Measurements from ENCODE around the gene ZBTB47.

The ZBTB47 gene

DNA sequence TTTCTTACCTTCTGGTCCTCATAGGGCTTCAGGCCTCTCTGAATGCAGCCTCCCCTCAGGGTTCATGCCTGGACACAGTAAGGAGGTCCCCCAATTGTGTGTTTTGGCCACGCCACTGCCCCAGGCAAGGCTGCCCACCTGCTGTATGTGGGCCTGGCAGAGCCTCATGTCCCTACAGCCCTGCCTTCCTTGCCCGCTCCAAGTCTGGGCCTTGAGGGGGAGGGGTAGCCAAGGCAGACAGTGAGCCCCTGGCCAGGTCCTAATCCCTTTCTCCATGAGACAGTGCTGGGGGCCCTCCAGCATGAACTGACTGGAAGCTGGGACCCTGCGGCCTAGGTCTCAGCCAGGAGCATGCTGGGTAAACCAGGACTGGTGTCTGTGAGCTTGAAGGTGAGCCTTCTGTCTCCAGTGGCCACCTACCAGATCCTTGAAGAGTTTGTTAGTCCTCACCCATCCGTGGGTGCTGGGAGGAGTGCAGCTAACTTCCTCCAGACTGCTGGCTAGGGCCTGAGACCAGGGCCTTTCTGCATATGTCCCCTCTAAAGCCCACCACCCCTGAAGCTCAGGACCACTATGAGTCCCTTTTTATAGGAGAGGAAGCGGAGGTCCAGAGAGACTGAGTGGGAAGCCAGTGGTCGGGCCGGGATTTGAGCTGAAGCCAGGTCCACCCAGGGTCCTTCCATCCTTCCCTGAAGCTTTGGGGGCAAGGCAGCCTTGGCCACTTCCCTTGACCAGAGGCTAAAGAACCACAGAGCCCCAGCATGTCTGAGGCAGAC lies 8.7 kb downstream of the ZBTB47 start:
- in situ Hi-C loops (cut with HindIII; ENCODE audit: low pct_ligation_motif_present, low pct_unique_long_range_greater_than_20kb, low sequenced_read_pairs): no loop called here
- no peak for DNase-seq

DNA sequence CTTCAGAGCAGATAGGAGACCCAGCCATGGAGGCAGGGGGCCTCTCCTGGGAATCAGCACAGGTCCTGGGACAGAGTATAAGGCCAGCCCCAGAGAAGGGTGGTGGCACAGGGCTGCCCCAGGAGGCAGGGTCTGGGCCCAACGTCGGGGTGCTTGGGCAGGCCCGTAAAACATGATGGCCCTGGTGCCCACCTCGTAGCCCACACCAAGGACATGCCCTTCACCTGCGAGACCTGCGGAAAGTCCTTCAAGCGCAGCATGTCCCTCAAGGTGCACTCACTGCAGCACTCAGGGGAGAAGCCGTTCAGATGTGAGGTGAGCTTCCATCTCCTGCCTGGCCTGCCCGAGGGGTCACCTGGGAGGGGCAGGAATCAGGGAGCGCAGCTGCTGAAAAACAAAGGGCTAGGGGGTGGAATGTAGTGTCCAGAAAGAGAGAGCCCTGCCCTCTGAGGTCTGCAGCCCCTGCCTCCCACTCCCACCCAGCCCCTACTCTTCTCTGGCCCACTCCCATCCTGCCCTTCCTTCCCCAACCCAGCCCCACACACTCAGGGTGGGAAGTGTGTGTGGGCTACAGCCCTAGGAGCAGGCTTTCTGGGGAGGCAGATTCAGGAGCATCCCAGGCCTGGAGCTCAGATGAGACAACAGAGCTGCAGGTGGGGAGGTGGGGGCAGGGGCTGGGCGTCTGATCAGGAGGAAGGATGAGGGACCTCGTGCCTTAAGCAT lies 9.5 kb downstream of the ZBTB47 start:
- DNase-seq: no peak
- in situ Hi-C loops (cut with HindIII; ENCODE audit: low pct_ligation_motif_present, low pct_unique_long_range_greater_than_20kb, low sequenced_read_pairs): no loop called here

DNA sequence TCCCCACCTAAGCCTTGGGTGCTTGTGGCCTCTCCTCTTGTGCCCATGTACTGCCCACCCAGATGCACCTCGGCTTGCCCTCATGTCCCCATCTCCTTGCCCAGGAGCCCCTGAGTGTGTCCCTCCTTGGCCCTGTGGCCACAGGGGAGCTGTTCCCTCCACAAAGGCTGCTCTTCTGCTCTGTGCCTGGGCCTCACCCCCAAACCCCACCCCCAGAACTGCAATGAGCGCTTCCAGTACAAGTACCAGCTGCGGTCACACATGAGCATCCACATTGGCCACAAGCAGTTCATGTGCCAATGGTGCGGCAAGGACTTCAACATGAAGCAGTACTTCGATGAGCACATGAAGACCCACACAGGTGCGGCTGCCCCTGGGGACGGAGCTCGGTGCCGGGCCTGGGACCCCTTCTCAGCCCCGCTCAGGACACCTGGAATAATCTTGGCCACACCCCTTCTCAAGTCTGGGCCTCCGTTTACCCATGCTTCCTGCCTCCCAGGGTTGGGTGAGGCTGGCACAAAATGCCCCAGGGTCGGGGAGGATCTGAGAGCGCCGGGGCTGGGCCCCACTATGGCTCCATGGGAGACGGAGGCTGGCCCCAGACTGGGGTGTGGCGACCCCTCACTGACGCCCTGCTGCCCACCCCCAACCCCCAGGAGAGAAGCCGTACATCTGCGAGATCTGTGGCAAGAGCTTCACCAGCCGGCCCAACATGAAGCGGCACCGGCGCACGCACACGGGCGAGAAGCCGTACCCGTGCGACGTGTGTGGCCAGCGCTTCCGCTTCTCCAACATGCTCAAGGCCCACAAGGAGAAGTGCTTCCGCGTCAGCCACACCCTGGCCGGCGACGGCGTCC lies 10.3 kb downstream of the ZBTB47 start:
- DNase-seq: no peak
- in situ Hi-C loops (cut with HindIII; ENCODE audit: low pct_ligation_motif_present, low pct_unique_long_range_greater_than_20kb, low sequenced_read_pairs): no loop called here

DNA sequence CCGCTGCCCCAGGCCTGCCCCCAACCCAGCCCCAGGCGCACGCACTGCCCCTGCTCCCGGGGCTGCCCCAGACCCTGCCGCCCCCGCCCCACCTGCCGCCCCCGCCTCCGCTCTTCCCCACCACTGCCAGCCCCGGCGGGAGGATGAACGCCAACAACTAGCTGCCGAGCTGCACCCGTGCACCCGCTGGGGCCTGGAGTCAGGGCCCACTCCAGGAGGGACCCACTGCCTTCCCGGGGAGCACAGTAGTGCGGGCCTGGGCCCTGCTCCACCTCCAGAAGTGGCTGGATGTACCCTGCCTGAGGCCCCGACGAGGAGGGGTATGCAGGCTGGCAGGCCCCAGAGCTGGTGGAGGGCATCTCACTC lies 10.9 kb downstream of the ZBTB47 start:
- in situ Hi-C loops (cut with HindIII; ENCODE audit: low pct_ligation_motif_present, low pct_unique_long_range_greater_than_20kb, low sequenced_read_pairs): no loop called here
- no peak for DNase-seq

DNA sequence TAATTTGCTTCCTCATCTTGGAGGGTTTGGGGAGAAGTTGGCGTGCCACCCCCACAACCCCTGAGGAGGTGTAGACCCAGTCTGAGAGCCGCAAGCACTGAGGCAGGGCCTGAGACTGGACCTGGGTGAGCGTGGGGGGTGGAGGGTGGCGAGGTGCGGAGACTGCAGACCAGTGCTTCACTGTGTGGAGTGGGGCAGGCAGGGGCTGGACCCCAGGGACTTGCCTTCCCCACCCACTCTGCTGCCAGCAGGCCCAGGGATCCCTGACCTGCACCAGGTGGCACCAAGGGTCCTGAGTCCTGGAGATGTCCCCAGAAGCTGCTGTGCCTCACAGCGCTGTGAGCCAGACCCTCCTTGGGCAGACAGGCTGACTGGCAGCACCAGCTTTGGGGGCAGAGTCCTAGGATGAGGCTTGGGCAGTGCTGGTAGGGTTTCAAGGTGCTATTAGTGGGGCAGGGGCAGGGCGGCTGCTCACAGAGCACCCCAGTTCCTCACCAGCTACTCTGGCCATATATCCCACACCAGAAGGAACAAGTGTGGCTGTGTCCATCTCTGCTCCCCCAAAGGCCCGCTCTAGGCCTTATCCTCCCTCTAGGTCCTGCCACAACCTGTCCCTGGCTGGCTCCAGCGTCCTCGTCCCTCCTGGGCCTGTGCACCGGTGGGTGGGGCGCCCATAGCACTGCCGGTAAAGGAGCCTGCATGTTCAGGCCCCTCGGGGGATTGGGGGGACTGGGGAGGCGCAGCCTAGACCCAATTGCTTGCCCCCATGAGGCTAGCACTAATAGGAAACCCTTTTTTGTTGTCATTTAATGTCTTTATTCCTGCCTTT lies 11.8 kb downstream of the ZBTB47 start:
- in situ Hi-C loops (cut with HindIII; ENCODE audit: low pct_ligation_motif_present, low pct_unique_long_range_greater_than_20kb, low sequenced_read_pairs): no loop called here

DNA sequence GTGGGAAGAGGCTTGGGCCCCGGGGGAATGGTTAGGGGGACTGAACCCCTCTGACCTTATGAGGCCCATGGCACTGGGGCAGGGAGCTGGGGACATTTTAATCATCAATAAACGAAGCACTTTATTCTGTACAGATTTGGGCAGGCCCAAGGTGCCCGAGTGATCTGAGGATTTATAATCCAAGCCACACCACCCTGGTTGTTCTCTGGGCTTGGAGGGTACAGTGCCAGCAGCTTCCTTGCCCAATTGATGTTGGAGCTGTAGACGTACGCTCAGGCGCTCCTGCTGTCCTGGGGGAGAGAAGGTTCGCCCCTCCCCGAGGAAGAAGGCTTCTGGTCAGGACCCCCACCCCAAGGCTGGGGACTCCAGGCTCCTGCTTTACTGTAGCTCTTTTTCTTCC lies 12.5 kb downstream of the ZBTB47 start:
- in situ Hi-C loops (cut with HindIII; ENCODE audit: low pct_ligation_motif_present, low pct_unique_long_range_greater_than_20kb, low sequenced_read_pairs): no loop called here
- no peak for DNase-seq

More for the DNA sequence above, 11.8 kb downstream of the ZBTB47 start:
- no peak for DNase-seq

DNA sequence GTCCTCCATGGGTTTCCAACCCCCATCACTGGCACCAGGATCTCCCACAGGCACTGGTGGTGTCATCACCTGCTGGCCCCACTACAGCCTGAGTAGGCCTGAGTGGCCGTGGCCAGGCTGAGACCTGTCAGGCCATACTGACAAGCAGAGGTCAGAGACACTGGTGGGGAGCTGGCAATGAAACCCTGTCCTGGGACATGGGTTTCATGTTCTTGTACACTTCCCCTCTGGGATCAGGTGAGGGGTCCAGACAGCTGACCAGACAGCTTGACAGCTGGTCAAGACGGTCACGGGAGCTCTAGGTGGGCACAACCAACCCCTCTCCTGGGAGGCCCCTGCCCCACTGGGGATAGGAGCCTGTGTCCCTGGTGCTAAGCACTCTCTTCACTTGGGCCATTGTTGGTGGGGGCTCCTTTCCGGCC lies 13.1 kb downstream of the ZBTB47 start:
- in situ Hi-C loops (cut with HindIII; ENCODE audit: low pct_ligation_motif_present, low pct_unique_long_range_greater_than_20kb, low sequenced_read_pairs): no loop called here
- no peak for DNase-seq

DNA sequence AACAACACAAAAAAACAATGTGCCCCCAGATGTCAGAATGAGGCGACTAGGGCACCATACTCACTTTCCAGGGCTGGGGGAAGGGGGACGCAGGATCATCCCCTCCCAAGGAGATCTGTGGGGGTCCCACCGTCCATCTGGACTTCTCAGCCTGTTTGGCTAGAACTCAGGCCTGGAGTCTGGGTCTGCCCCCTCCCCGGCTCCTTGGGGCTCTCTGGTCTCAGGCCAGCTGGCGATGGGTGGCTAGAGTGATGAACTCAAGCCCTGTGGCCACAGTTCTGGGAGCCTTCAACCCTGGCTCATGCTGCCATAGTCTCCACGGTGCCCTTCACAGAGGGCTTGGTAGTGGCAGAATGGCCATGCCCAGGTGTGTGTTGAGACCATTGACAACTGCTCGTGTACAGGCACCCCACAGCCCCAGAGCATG lies 13.6 kb downstream of the ZBTB47 start:
- DNase-seq: no peak
- in situ Hi-C loops (cut with HindIII; ENCODE audit: low pct_ligation_motif_present, low pct_unique_long_range_greater_than_20kb, low sequenced_read_pairs): no loop called here

DNA sequence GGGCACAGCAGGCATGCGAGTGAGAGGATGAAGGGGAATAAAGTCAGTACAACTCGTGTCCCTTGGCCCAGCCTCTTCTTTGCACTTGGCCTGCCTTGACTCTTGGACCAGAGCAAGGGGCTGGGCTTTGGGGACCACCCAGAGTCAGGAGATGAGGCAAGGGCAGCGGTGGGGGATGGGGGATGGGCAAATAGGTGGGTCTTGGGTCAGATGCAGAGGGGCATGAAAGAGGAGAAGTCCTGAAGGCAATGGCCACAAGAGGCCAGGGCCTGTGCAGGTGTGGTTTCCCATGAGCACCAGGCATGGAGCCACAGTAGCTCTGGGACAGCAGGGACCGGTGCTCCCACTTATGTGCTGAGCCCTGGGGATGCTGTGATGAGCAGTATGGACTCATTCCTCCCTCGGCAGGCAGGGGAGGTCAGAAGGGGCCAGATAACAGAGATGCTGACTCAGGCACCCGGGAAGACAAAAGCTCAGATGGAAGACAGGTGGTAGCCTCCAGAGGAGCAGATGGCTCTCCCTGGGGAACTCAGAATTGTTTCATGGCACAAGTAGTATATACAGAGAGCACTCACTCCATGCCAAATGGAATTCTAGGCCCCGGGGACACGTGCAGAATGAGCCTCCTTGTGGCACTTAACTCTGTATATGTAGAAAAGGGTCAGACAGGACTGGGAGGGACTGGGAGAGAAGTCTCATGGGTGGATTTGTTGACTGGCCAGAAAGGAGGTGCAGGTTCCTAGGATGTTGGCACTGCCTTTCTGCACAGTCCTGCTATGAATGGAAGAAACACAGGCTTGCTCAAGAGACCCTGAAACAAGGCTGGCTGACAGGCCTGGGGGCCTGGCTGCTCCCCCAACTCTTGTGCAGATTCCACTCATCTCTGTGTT lies 14.3 kb downstream of the ZBTB47 start:
- no peak for DNase-seq
- in situ Hi-C loops (cut with HindIII; ENCODE audit: low pct_ligation_motif_present, low pct_unique_long_range_greater_than_20kb, low sequenced_read_pairs): no loop called here

DNA sequence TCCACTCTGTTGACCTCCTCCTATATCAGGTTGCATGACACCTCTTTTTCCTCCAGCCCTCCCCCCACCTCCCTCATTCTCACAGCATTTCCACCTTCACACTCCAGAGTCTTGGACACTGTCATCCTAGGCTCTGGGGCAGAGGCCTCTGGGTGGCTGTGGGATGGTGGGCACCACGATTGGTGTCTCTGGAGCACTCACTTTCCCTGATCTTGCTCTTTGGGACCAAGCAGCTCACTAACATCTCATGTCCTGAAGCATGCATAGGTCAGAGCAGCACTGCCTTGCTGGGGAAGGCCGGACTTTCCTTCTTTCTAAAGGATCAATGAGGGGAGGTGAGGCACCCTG lies 14.9 kb downstream of the ZBTB47 start:
- no peak for DNase-seq
- in situ Hi-C loops (cut with HindIII; ENCODE audit: low pct_ligation_motif_present, low pct_unique_long_range_greater_than_20kb, low sequenced_read_pairs): no loop called here

DNA sequence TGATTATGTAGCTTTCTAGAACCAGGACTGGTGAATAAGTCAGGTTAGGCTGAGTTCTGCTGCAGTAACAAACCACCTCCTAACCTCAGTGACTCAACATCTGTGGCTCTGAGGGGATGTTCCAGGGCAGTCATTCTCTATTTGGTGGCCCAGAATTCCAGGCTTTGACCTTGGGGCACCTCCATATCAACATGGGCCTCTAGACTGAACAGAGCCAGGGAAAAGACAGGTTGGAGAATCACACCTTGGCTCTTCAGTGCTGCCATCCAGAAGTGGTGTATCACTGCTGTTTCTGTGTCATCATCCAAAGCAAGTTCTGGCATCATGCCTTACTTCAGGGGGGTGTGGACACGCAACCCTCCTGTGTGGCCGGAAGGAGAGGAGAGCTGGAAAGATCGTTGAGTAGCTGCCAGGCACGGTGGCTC lies 15.3 kb downstream of the ZBTB47 start:
- no peak for DNase-seq

DNA sequence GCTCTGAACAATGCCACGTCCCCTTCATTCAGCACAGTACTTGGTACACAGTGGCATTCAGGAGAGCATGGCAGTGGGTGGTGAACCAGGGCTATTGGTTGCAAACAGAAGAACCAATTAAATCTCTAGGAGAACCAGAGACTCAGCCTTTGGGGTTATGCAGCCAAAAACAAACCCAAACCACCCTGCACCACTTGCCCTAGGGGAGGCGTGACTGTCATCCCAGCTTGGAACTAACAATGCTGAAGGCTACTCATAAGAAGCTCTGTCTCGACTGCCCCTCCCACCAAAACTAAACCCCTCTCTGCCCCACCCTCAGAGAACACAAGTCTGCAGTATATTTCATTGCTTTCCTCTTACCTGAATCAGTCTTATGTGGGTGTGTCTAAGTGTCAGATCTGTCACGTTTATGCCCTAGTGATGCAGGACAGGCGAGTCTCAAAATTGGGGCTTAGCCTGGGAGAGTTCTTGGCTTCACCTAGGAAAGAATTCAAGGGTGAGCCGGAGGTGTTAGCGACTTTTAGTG lies 16.6 kb downstream of the ZBTB47 start:
- in situ Hi-C loops (cut with HindIII; ENCODE audit: low pct_ligation_motif_present, low pct_unique_long_range_greater_than_20kb, low sequenced_read_pairs): no loop called here
- DNase-seq: no peak

More for the DNA sequence above, 15.3 kb downstream of the ZBTB47 start:
- in situ Hi-C loops (cut with HindIII; ENCODE audit: low pct_ligation_motif_present, low pct_unique_long_range_greater_than_20kb, low sequenced_read_pairs): no loop called here

DNA sequence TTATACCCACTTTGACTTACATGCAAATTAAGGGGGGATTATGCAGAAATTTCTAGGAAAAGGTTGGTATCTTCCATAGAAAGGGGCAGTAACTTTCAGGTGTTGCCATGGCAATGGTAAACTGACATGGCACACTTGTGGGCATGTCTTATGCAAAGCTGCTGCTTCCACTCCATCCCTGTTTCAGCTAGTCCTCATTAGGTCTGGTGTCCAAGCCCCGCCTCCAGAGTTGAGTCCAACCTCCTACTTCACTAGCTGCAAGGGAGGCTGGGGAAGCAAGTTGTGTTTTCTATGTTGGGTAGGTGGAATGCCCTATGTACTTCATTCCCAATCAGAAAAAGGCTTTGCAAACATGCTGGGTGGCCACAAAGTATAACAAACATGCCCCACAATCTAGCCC lies 17.2 kb downstream of the ZBTB47 start:
- DNase-seq: no peak
- in situ Hi-C loops (cut with HindIII; ENCODE audit: low pct_ligation_motif_present, low pct_unique_long_range_greater_than_20kb, low sequenced_read_pairs): no loop called here

DNA sequence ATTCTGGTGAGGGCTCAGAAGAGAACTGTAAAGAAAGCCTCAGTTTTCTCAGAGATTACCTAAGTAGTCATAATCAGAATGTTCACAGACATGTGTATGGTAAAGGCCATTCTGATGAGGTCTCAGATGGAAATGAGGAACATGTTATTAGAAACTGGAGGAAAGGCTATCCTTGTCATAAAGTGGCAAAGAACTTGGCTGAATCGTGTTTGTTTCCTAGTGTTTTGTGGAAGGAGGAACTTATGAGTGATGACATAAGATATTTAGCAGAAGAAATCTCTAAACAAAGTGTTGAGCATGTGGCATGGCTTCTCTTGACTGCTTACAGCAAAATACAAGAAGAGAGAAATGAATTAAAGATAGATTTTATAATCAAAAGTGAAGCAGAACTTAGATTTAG lies 19.0 kb downstream of the ZBTB47 start:
- in situ Hi-C loops (cut with HindIII; ENCODE audit: low pct_ligation_motif_present, low pct_unique_long_range_greater_than_20kb, low sequenced_read_pairs): no loop called here
- no peak for DNase-seq

DNA sequence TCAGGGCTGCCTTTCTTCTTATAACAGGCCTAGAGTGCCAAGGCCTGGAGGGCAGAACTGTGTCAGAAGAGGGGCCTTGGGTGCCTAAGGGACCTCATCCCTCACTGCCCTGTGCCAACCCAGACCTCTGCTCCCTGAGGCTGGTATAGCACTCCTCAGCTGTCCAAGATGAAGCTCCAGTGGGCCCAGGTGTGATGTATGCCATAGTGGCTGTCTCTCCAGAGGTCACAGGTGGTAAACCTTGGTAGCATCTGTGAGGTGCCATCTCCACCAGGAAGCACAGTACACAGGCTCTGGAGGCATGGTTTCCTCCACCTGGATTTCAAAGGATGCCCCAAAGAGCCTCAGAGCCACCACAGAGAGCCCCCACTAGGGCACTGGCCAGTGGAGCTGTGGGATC lies 19.6 kb downstream of the ZBTB47 start:
- in situ Hi-C loops (cut with HindIII; ENCODE audit: low pct_ligation_motif_present, low pct_unique_long_range_greater_than_20kb, low sequenced_read_pairs): no loop called here
- no peak for DNase-seq

DNA sequence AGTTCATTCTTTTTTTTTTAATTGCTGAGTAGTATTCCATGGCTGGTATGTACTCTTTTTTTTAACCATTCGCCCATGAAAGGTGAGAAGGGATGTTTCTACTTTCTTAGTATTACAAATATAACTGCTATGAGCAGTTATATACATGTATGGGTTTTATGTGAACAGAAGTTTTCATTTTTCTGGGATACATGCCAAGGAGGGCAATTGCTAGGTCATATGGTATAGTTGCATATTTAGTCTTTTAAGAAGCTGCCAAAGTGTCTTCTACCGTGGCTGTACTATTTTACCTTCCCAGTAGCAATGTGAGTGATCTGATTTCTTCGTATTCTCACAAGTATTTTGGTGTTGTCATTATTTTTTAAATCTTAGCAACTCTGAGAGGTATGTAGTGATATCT lies 20.6 kb downstream of the ZBTB47 start:
- in situ Hi-C loops (cut with HindIII; ENCODE audit: low pct_ligation_motif_present, low pct_unique_long_range_greater_than_20kb, low sequenced_read_pairs): no loop called here
- DNase-seq: no peak

DNA sequence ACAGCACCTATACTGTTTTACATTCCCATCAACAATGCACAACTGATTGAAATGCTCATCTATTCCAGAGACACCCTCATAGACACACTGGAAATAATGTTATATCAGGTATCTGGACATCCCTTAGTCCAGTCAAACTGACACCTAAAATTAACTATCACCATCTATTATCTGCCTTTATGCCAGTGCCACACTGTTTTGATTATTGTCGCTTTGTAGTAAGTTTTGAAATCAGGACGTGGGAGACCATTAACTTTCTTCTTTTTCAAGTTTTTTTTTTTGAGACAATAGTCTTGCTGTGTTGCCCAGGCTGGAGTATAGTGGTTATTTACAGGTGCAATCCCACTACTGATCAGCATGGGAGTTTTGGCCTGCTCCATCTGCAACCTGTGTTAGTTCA lies 22.4 kb downstream of the ZBTB47 start:
- no peak for DNase-seq
- in situ Hi-C loops (cut with HindIII; ENCODE audit: low pct_ligation_motif_present, low pct_unique_long_range_greater_than_20kb, low sequenced_read_pairs): no loop called here
